Fibroblast of the conjunctiva (primary cell): Measurements from ENCODE around the gene SPTLC2.

Experiments
- DNase-seq: peaks from one replicate; pipeline ENCODE4 v3.0.0-alpha.2; 2010; ENCODE audit warnings: low read depth

The SPTLC2 gene

GRCh38 chr14:77622366-77622961 is 6.0 kb upstream of the SPTLC2 start:
- no peak for DNase-seq

GRCh38 chr14:77620222-77620870 is 3.9 kb upstream of the SPTLC2 start:
- no peak for DNase-seq

GRCh38 chr14:77618381-77618970 is 2.0 kb upstream of the SPTLC2 start:
- no peak for DNase-seq

GRCh38 chr14:77616133-77616453 is 344 bp downstream of the SPTLC2 start:
- DNase-seq = no peak

- DNase-seq = no peak
Measured at GRCh38 chr14:77615361-77616132, 890 bp downstream of the SPTLC2 start.

- no peak for DNase-seq
Measured at GRCh38 chr14:77613201-77613600, 3.2 kb downstream of the SPTLC2 start.

- no peak for DNase-seq
Measured at GRCh38 chr14:77612011-77612620, 4.3 kb downstream of the SPTLC2 start.

GRCh38 chr14:77610553-77610952 is 5.9 kb downstream of the SPTLC2 start:
- DNase-seq = no peak

GRCh38 chr14:77609922-77610321 is 6.5 kb downstream of the SPTLC2 start:
- DNase-seq = no peak

- DNase-seq = no peak
Measured at GRCh38 chr14:77607741-77608302, 8.6 kb downstream of the SPTLC2 start.

- DNase-seq = no peak
Measured at GRCh38 chr14:77605392-77605972, 11.0 kb downstream of the SPTLC2 start.

- no peak for DNase-seq
Measured at GRCh38 chr14:77603654-77604255, 12.7 kb downstream of the SPTLC2 start.

GRCh38 chr14:77603031-77603430 is 13.4 kb downstream of the SPTLC2 start:
- no peak for DNase-seq

- DNase-seq = no peak
Measured at GRCh38 chr14:77601846-77602619, 14.4 kb downstream of the SPTLC2 start.

- DNase-seq = no peak
Measured at GRCh38 chr14:77599889-77600288, 16.5 kb downstream of the SPTLC2 start.

GRCh38 chr14:77598366-77599070 is 17.9 kb downstream of the SPTLC2 start:
- DNase-seq = no peak

- no peak for DNase-seq
Measured at GRCh38 chr14:77593501-77593961, 22.9 kb downstream of the SPTLC2 start.

- DNase-seq = no peak
Measured at GRCh38 chr14:77590845-77591485, 25.5 kb downstream of the SPTLC2 start.

GRCh38 chr14:77589099-77589498 is 27.3 kb downstream of the SPTLC2 start:
- DNase-seq = no peak
